ENCODE measurements around the gene SEZ6. TPM values are rescaled to one million over a fixed set of nuclear protein-coding genes. Genes with fewer than 3 reads are reported as not detected.

Gene SEZ6
- total and polyA plus RNA-seq, 2 of the 4 experiments (the other 2 are of a cell fraction): not detected

DNA sequence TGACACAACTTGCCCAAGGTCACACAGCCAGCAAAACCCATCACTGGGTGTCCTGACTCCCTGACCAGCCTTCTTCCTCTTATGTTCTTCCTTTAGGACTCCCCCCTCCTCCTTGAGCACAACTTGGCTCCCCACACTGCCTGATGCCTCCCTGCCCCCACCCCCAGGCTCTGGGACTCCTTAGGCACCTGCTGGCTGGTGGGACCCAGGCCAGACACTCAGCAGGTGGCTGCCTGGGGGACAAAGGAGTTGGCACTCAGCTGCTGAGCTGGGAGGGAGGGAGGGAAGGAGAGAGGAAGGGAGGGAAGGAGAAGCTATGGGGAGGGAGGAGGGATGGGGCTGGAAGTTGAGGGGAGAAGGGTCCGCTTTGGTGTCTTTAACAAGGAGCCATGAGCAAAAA, 8.0 kb downstream of the SEZ6 start:
- no TSS peak for BruUV-seq (replicated peaks)
- Histone ChIP-seq H2BK20ac (ENCODE audit: low read depth, low read length) (no peak overlapping the region), H4K5ac (ENCODE audit: low read depth, low read length) (no peak overlapping the region), H3K27ac (ENCODE audit: insufficient read depth, low read length) (no peak overlapping the region), H3K14ac (replicated peaks; ENCODE audit: low read depth, low read length) (no peak overlapping the region), H3K56ac (ENCODE audit: extremely low read depth, insufficient read depth, low read length) (no peak overlapping the region), H3K27me3 (ENCODE audit: control insufficient read depth, insufficient read depth, low read length) (peaks cover 66% of the 10 kb centered on the region), H3K9me1 (ENCODE audit: insufficient read depth, low read length) (0 out of 2 replicates have a peak, but pooled peaks cover 2% of the 10 kb centered on the region), H3K4ac (ENCODE audit: low read depth, low read length) (no peak overlapping the region), H3K9me3 (ENCODE audit: control insufficient read depth, insufficient read depth, low read length) (no peaks in the 10 kb centered on the region), H2BK15ac (ENCODE audit: low read depth, low read length) (no peak overlapping the region), H3K36me3 (ENCODE audit: control insufficient read depth, insufficient read depth, low read length) (no peaks in the 10 kb centered on the region), H3K9ac (ENCODE audit: low read depth, low read length) (no peak overlapping the region), H3K4me2 (ENCODE audit: low read depth, low read length) (no peak overlapping the region), H4K91ac (ENCODE audit: insufficient read depth, low read depth, low read length) (no peak overlapping the region), H2BK120ac (ENCODE audit: low read depth, low read length) (no peak overlapping the region), H2AK5ac (ENCODE audit: low read depth, low read length) (no peak overlapping the region), H3K18ac (ENCODE audit: low read depth, low read length) (no peak overlapping the region), H2AK9ac (replicated peaks; ENCODE audit: low read depth, low read length, poor library complexity) (no peak overlapping the region), H3K4me3 (ENCODE audit: insufficient read depth, low read depth, low read length) (no peak overlapping the region), H4K8ac (ENCODE audit: low read depth in 2 of 2, low read length in 2 of 2) (no peak overlapping the region), H3K79me1 (ENCODE audit: low read depth in 1 of 2, low read length in 2 of 2) (no peaks in the 10 kb centered on the region), H3K23ac (ENCODE audit: low read depth, low read length) (no peak overlapping the region), H2AFZ (replicated peaks; ENCODE audit: low read length, poor library complexity) (no peak overlapping the region), H3K4me1 (ENCODE audit: control insufficient read depth, insufficient read depth, low read length) (no peaks in the 10 kb centered on the region), H2BK5ac (ENCODE audit: low read depth, low read length, poor library complexity, severe bottlenecking) (no peak overlapping the region), H4K20me1 (ENCODE audit: insufficient read depth, low read length) (no peaks in the 10 kb centered on the region; the same call in 1 of the 2 replicates)
- DNase-seq (no peak), ATAC-seq (ENCODE audit: low read depth) (no peak)
- ChIA-PET CTCF (no interaction called here), POLR2A (ENCODE audit: unreplicated experiment) (no interaction called here)
- WGBS, 2 experiments (ENCODE audit: extremely low coverage in 2 of 2, insufficient read length in 1 of 2): no CpG with 5 or more reads among the region's 1 CpG
- TF ChIP-seq, protein P1, sequence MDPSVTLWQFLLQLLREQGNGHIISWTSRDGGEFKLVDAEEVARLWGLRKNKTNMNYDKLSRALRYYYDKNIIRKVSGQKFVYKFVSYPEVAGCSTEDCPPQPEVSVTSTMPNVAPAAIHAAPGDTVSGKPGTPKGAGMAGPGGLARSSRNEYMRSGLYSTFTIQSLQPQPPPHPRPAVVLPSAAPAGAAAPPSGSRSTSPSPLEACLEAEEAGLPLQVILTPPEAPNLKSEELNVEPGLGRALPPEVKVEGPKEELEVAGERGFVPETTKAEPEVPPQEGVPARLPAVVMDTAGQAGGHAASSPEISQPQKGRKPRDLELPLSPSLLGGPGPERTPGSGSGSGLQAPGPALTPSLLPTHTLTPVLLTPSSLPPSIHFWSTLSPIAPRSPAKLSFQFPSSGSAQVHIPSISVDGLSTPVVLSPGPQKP (IDR thresholded peaks at IDR 0.05; ENCODE audit: borderline replicate concordance, low read depth, low read length): no peak
- TF ChIP-seq MAFK (IDR thresholded peaks at IDR 0.05; ENCODE audit: low read depth, low read length) (no peak), RFX5 (IDR thresholded peaks at IDR 0.05; ENCODE audit: low read depth, low read length) (no peak), CHD1 (IDR thresholded peaks at IDR 0.05; ENCODE audit: low read depth, low read length) (no peak), CEBPB (IDR thresholded peaks at IDR 0.05; ENCODE audit: low read depth, low read length) (no peak), BHLHE40 (IDR thresholded peaks at IDR 0.05; ENCODE audit: low read depth, low read length) (no peak), NFE2L2 (IDR thresholded peaks at IDR 0.05; ENCODE audit: low read depth, low read length) (no peak), MXI1 (IDR thresholded peaks at IDR 0.05; ENCODE audit: borderline replicate concordance, low read depth, low read length) (no peak), RAD21 (IDR thresholded peaks at IDR 0.05; ENCODE audit: low read length) (no peak), RCOR1 (IDR thresholded peaks at IDR 0.05; ENCODE audit: insufficient replicate concordance, low read length) (no peak), MAZ (IDR thresholded peaks at IDR 0.05; ENCODE audit: borderline replicate concordance, low read depth, low read length) (no peak), POLR2A (IDR thresholded peaks at IDR 0.05; ENCODE audit: low read depth, low read length) (no peak), FOS (IDR thresholded peaks at IDR 0.05; ENCODE audit: low read depth, low read length) (no peak), SMC3 (IDR thresholded peaks at IDR 0.05; ENCODE audit: low read depth, low read length) (no peak)
- TF ChIP-seq, protein P2, sequence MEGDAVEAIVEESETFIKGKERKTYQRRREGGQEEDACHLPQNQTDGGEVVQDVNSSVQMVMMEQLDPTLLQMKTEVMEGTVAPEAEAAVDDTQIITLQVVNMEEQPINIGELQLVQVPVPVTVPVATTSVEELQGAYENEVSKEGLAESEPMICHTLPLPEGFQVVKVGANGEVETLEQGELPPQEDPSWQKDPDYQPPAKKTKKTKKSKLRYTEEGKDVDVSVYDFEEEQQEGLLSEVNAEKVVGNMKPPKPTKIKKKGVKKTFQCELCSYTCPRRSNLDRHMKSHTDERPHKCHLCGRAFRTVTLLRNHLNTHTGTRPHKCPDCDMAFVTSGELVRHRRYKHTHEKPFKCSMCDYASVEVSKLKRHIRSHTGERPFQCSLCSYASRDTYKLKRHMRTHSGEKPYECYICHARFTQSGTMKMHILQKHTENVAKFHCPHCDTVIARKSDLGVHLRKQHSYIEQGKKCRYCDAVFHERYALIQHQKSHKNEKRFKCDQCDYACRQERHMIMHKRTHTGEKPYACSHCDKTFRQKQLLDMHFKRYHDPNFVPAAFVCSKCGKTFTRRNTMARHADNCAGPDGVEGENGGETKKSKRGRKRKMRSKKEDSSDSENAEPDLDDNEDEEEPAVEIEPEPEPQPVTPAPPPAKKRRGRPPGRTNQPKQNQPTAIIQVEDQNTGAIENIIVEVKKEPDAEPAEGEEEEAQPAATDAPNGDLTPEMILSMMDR (conservative IDR thresholded peaks at IDR 0.05; ENCODE audit: low read depth, low read length): no peak
- TF ChIP-seq, protein P3, sequence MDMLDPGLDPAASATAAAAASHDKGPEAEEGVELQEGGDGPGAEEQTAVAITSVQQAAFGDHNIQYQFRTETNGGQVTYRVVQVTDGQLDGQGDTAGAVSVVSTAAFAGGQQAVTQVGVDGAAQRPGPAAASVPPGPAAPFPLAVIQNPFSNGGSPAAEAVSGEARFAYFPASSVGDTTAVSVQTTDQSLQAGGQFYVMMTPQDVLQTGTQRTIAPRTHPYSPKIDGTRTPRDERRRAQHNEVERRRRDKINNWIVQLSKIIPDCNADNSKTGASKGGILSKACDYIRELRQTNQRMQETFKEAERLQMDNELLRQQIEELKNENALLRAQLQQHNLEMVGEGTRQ (IDR thresholded peaks at IDR 0.05; ENCODE audit: low read depth, low read length): no peak
- dilution Hi-C loops (cut with HindIII; ENCODE audit: low sequenced_read_pairs, unreplicated experiment): no loop called here
- in situ Hi-C loops (cut with MboI; ENCODE audit: low sequenced_read_pairs): no loop called here
- intact Hi-C loops (cut with micrococcal nuclease): no loop called here
